ENCODE measurements around the gene TSPAN32.

The TSPAN32 gene, protein sequence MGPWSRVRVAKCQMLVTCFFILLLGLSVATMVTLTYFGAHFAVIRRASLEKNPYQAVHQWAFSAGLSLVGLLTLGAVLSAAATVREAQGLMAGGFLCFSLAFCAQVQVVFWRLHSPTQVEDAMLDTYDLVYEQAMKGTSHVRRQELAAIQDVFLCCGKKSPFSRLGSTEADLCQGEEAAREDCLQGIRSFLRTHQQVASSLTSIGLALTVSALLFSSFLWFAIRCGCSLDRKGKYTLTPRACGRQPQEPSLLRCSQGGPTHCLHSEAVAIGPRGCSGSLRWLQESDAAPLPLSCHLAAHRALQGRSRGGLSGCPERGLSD

GRCh38 chr11:2301631-2302305, at the start of gene TSPAN32, which contains the start of gene C11orf21:
TSS of gene TSPAN32 (plus strand) at chr11:2302013. CDS start at chr11:2302150, 137 bp downstream.
TSS of gene C11orf21 (minus strand) at chr11:2301918. CDS start at chr11:2301808, 110 bp downstream.
- peak; percentile 79 to 84 for DNase-seq

DNA sequence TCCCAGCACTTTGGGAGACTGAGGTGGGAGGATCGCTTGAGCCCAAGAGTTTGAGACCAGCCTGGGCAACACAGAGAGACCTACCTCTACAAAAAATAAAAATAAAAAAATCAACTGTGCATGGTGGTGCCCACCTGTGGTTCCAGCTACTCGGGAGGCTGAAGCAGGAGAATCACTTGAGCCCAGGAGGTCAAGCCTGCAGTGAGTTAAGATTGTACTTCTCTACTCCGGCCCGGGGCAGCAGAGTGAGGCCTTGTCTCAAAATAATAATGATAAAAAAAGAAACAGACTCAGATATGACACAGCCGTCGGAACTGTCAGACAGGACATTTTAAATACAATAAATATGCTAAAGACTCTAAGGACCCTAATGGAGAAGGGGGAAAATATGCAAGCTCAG, 49.8 kb upstream of the TSPAN32 start:
- DNase-seq, result no peak

GRCh38 chr11:2256293-2256913, 45.4 kb upstream of the TSPAN32 start:
- peak in 1 of 2 donors; percentile 7 for DNase-seq

DNA sequence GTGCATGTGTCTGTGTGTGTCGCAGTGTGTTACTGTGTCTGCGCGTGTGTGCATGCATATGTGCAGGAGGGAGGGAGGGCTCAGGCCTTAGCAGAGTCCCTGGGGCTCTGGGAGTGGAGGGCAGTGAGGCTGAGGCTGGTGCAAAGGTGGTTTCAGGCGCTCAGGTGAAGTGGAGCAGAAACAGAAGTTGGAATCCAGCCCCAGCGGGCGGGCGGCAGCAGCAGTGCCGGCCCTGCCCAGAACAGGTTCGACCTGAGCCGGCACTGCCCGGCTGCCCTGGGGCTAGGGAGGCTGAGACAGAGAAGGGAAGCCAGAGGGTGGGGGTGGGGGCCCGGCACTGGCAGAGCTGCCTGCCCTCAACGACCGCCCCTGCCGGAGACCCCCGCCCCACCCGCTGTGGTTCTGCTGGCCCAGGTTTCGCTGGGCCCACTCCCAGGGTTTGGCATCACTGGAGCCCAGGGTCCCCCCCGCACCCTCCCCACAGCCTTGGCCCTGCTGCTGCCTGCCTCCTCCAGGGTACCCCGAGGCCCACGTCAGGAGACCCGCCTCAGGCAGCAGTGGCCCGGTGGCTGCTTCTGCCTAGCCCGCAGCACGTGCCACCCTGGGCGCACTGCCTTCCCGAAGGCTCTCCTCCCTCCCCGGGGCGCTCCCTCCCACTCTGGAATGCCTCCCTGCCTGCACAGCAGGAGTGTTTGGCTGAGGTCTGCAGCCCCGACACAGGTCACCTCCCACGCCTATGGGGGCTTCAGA, 44.7 kb upstream of the TSPAN32 start:
- peak in 1 of 2 donors; percentile 5 for DNase-seq

DNA sequence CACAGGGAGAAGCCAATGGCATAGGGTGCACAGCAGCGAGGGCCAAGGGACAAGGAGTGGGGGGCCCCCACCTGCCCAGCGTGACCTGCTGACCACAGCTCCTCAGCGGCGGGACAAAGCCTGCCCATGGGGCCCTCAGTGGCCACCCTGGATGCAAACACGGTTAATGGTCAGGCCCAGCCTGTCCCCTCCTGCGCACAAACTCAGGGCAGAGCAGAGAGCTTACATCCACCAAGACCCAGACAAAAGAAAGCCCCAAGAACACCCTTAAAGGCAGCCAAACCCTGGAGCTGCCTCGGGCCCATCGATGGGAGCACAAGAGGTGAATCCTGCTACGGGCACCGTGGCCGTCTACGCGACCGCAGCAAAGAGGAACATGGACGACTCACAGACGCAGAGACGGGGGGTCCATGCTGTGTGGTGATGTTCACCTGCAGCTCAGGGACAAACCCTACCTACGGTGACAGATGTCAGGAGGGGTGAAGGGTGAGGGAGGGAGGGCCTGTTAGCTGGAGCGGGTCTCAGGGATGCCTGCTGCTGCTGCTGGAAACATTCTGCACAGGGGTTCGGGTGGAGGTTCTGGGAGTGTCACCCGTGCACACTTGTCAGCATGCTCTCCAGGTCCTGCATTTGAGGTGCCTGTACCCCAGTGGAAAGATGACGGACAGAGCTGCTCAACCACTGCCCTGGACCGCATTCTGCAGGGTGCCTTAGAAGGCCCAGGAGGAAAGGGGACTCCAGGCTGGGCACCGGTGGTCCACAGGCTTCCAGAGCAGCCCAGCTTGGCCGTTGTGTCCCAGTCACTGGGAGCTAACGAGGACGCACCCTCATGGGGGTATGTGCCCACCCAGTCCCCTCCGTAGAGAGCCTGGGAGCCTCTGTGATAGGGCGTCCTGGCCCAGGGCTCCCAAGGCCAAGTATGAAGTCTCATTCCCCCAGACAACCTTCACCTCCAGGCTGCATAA, 43.0 kb upstream of the TSPAN32 start:
- peak in 1 of 2 donors; percentile 7 for DNase-seq

- DNase-seq, result peak in 1 of 2 donors; percentile 3
These were observed 42.4 kb upstream of the TSPAN32 start for GRCh38 chr11:2259466-2259830.

GRCh38 chr11:2259897-2260451, 41.8 kb upstream of the TSPAN32 start:
- DNase-seq, result peak in 1 of 2 donors; percentile 7

GRCh38 chr11:2260491-2261364, 41.1 kb upstream of the TSPAN32 start:
- DNase-seq, result peak in 1 of 2 donors; percentile 9

- no peak for DNase-seq
These were observed 40.2 kb upstream of the TSPAN32 start for GRCh38 chr11:2261436-2262230.

GRCh38 chr11:2262301-2263070, 39.3 kb upstream of the TSPAN32 start:
- DNase-seq, result no peak

DNA sequence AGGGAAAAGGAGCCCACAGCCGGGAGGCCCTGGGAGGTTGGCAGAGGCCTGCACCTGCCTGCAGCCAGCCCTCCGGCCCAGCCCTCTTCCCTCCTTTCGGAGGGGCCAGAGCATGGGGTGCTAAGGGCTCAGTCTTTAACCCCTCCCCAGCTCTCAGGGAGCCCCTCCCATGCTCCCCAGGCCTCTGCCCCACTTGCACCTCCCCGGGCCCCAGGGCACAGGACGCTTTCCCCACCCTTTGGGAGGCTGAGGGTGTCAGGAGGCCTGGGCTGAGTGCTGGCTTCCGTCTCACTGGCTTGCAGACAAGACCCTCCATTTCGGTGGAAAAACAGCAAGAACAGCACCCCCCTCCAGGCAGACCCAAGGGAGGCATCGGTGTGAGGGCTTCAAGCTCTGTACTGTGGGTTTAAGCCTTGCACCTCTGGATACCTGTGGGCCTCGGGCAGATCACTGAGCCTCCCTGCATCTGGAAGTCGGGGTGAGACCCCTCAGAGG, 38.7 kb upstream of the TSPAN32 start:
- DNase-seq, result no peak

DNA sequence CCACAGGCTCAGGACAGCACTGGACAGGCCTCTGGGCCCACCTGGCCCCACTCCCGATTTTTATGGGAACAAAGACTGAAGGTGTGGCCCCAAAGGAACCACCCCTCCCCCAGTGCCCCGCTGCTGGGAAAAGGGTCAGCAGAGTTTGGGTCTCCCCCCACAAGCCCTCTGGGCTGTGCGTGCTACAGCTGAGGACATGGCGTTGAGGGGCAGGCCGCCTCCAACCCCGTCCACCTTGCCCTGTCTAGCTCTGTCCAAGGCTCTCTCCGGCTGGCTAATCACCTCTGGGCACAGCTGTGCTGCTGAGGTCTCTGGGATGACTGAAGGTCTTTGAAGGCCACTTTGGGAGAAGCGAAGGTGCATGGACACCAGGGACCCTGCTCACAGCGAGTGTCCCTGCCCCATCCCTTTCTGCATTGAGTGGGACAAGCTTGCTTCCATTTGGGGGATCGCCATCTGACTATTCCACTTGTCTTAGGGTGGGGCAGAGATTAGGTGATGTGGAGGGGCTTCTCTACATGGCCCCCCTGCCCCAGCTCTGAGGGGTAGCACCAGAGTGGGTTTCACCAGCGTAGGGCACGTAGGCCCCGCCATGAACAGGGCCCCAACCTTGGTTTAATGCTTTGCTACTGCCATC, 38.0 kb upstream of the TSPAN32 start:
- DNase-seq, result no peak

- no peak for DNase-seq
These were observed 37.3 kb upstream of the TSPAN32 start for GRCh38 chr11:2264366-2265053.

GRCh38 chr11:2265396-2265795, 36.4 kb upstream of the TSPAN32 start:
- peak; percentile 25 to 46 for DNase-seq

GRCh38 chr11:2265854-2266585, 35.8 kb upstream of the TSPAN32 start:
- DNase-seq, result peak; percentile 3 to 9

GRCh38 chr11:2266586-2267305, 35.1 kb upstream of the TSPAN32 start:
- DNase-seq, result peak in 1 of 2 donors; percentile 4

All from CD4-positive, alpha-beta T cell treated with Interleukin-4 for 1 hour (primary cell).